MCF 10A (cell line): Measurements from ENCODE around the gene TNFAIP8. TPM values are rescaled to one million over a fixed set of nuclear protein-coding genes. Genes with fewer than 3 reads are reported as not detected.

Source experiments
- BruUV-seq: library from RNA; stranded (reverse); fragments of 400-500 nt; replicated peaks from 2 replicates; lab custom pipeline; 2021; lab: Mats Ljungman, UMichigan
- CTCF ChIA-PET: fragments of 300-600 bp; sonication (Branson Sonifier 250); formaldehyde crosslinking; extraction: SDS; loops from one replicate; lab custom pipeline; 2021; ENCODE audit warnings: antibody characterized with exemption, inconsistent platforms; lab: Yijun Ruan, JAX
- POLR2A ChIA-PET: fragments of 300-600, 350-650 bp; sonication (Branson Sonifier 250); formaldehyde crosslinking; extraction: SDS; loops from one replicate; lab custom pipeline; 2020; ENCODE audit warnings: antibody characterized with exemption, inconsistent platforms; lab: Yijun Ruan, JAX
- DNase-seq: peaks from one replicate; pipeline ENCODE4 v3.0.0-alpha.2; 2018; ENCODE audit not compliant: unreplicated experiment
- H3K27ac Mint-ChIP-seq: one replicate; pipeline ENCODE4 v1.8.0; 2022; ENCODE audit warnings: mild to moderate bottlenecking, low read depth, mixed read lengths; ENCODE audit not compliant: unreplicated experiment
- H3K27me3 Mint-ChIP-seq: one replicate; pipeline ENCODE4 v1.8.0; 2022; ENCODE audit warnings: mixed read lengths; ENCODE audit not compliant: insufficient read depth, unreplicated experiment
- H3K36me3 Mint-ChIP-seq: one replicate; pipeline ENCODE4 v1.8.0; 2022; ENCODE audit warnings: mild to moderate bottlenecking, moderate library complexity, mixed read lengths; ENCODE audit not compliant: insufficient read depth, unreplicated experiment
- H3K4me1 Mint-ChIP-seq: one replicate; pipeline ENCODE4 v1.8.0; 2022; ENCODE audit warnings: mixed read lengths; ENCODE audit not compliant: insufficient read depth, unreplicated experiment
- H3K4me3 Mint-ChIP-seq: one replicate; pipeline ENCODE4 v1.8.0; 2022; ENCODE audit warnings: mild to moderate bottlenecking, moderate library complexity, mixed read lengths; ENCODE audit not compliant: unreplicated experiment
- H3K9me3 Mint-ChIP-seq: one replicate; pipeline ENCODE4 v1.8.0; 2022; ENCODE audit warnings: mixed read lengths; ENCODE audit not compliant: unreplicated experiment
- intact Hi-C: fragments of 100-400 bp; cut with micrococcal nuclease; formaldehyde crosslinking; loops from 2 replicates; pipeline ENCODE4 v1.14.1; 2022
- total RNA-seq: library from RNA; stranded (reverse); gene quantifications from 2 replicates; pipeline ENCODE4 v1.2.3, GENCODE V29; 2022
- TF ChIP-seq, protein P1 (sequence below): fragments of 200-600 bp; IDR thresholded peaks from one replicate; pipeline ENCODE4 v1.8.0; 2022; ENCODE audit warnings: antibody characterized with exemption, mild to moderate bottlenecking; ENCODE audit not compliant: unreplicated experiment

Gene TNFAIP8
- total RNA-seq, 1 experiment from 2014 or later = 16.2 TPM

DNA sequence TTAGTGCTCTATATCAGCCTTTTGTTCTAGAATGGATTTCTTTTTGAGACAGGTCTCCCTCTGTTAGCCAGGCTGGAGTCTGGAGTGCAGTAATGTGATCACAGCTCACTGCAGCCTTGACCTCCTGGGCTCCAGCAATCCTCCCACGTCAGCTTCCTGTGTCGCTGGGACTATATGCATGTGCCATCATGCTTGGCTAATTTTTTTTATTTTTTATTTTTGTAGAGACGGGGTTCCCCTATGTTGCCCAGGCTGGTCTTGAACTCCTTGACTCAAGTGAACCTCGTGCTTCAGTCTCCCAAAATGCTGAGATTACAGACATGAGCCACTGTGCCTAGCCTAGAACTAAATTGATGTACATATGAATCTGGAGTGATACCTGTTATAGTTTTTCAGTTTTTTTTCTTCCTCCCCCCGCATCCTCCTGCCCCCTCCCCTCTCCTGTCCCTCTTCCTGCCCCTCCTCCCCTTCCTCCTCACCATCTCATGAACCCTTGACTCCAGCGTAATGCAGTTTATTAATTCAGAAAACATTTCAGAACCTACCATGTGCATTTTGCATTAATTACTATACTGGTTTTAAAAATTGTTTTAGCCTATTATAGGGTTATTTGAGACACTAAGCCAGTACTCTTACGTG, 37.4 kb upstream of the TNFAIP8 start:
- no peak overlapping the region for H3K4me3 Mint-ChIP-seq
- TF ChIP-seq, protein P1, sequence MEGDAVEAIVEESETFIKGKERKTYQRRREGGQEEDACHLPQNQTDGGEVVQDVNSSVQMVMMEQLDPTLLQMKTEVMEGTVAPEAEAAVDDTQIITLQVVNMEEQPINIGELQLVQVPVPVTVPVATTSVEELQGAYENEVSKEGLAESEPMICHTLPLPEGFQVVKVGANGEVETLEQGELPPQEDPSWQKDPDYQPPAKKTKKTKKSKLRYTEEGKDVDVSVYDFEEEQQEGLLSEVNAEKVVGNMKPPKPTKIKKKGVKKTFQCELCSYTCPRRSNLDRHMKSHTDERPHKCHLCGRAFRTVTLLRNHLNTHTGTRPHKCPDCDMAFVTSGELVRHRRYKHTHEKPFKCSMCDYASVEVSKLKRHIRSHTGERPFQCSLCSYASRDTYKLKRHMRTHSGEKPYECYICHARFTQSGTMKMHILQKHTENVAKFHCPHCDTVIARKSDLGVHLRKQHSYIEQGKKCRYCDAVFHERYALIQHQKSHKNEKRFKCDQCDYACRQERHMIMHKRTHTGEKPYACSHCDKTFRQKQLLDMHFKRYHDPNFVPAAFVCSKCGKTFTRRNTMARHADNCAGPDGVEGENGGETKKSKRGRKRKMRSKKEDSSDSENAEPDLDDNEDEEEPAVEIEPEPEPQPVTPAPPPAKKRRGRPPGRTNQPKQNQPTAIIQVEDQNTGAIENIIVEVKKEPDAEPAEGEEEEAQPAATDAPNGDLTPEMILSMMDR = no peak
- ChIA-PET CTCF (interaction anchor here (0.6 to 0.8 kb wide), 3 partner anchors 15 to 81 kb away, joined by 3 to 4 read pairs (median 3); no protein-coding TSS in a partner anchor), POLR2A (interaction anchor here (0.7 to 2.1 kb wide), 4 partner anchors 14 to 94 kb away, joined by 4 to 10 read pairs (median 4); no protein-coding TSS in a partner anchor)
- peaks cover 6% of the 10 kb centered on the region for H3K36me3 Mint-ChIP-seq
- no TSS peak for BruUV-seq
- peaks cover 19% of the 10 kb centered on the region for H3K4me1 Mint-ChIP-seq
- intact Hi-C loops = no loop called here
- peaks cover 8% of the 10 kb centered on the region for H3K9me3 Mint-ChIP-seq
- H3K27ac Mint-ChIP-seq = no peak overlapping the region
- no peaks in the 10 kb centered on the region for H3K27me3 Mint-ChIP-seq
- DNase-seq = no peak

DNA sequence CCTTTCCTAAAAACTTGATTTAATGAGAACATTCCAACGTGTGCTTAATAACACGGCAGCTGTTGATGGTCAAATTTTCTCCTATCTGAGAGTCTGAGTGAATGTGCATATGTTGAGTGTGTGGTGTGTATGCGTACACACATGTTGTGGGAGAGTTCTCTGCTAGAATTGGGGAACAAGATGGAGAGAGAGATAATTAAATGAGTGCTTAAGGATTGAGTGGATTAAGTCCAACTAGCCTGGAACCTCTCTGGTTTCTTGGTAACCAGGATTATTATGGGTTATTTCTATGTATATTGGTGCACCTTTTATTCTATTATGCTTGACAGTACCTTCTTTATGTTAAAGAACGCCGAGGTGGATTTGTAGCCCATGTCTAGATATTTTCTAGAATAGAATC, 36.4 kb upstream of the TNFAIP8 start:
- TF ChIP-seq, protein P1 = no peak
- peaks cover 8% of the 10 kb centered on the region for H3K9me3 Mint-ChIP-seq
- H3K27ac Mint-ChIP-seq = peak overlapping the region; percentile 7
- no TSS peak for BruUV-seq
- H3K36me3 Mint-ChIP-seq = peaks cover 6% of the 10 kb centered on the region
- H3K27me3 Mint-ChIP-seq = no peaks in the 10 kb centered on the region
- no peak for DNase-seq
- H3K4me1 Mint-ChIP-seq = peaks cover 29% of the 10 kb centered on the region
- H3K4me3 Mint-ChIP-seq = no peak overlapping the region
- intact Hi-C loops = no loop called here
- CTCF ChIA-PET = interaction anchor here (0.7 kb wide), 1 partner anchor 91 kb away, joined by 3 read pairs; no protein-coding TSS in a partner anchor
- POLR2A ChIA-PET = interaction anchor here (1.3 to 2.1 kb wide), 2 partner anchors 13 to 93 kb away, joined by 5 to 10 read pairs; no protein-coding TSS in a partner anchor

DNA sequence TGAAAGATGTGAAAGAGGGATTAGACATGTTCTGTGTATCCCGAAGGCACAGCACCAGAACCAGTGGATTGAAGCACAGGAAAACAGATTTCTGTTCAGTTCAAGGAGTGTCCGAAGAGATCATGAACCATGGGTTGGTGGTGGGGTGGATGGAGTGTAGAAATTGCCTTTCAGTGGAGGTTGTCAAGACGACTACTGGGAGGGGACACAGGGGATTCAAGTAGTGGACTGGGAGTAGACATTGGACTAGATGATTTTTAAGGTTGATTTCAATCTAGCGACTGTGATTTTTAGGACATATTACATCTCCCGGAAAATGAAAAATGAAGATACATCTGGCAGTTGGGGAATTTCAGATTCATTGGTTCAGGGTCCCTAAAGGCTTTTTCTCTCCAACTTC, 35.9 kb upstream of the TNFAIP8 start:
- H3K4me1 Mint-ChIP-seq = peaks cover 30% of the 10 kb centered on the region
- no TSS peak for BruUV-seq

More for the DNA sequence above, 35.9 kb upstream of the TNFAIP8 start:
- POLR2A ChIA-PET = no interaction called here
- TF ChIP-seq, protein P1 = no peak
- DNase-seq = no peak
- H3K27ac Mint-ChIP-seq = peak overlapping the region; percentile 7
- CTCF ChIA-PET = interaction anchor here (0.7 kb wide), 1 partner anchor 91 kb away, joined by 3 read pairs; no protein-coding TSS in a partner anchor
- peaks cover 8% of the 10 kb centered on the region for H3K9me3 Mint-ChIP-seq
- intact Hi-C loops = no loop called here
- no peak overlapping the region for H3K4me3 Mint-ChIP-seq
- H3K36me3 Mint-ChIP-seq = peaks cover 6% of the 10 kb centered on the region
- H3K27me3 Mint-ChIP-seq = no peaks in the 10 kb centered on the region
